Measurements from ENCODE around the gene NPRL2. TPM values are rescaled to one million over a fixed set of nuclear protein-coding genes. Genes with fewer than 3 reads are reported as not detected.

Gene NPRL2
- total RNA-seq, 1 donor from 2014 or later, result 30.4 TPM

GRCh38 chr3:50297384-50297775 lies 53.2 kb downstream of the NPRL2 start:
- Mint-ChIP-seq H3K36me3 (ENCODE audit: unreplicated experiment) (no peaks in the 10 kb centered on the region), H3K27me3 (ENCODE audit: unreplicated experiment) (peaks cover 18% of the 10 kb centered on the region), H3K4me1 (ENCODE audit: low read depth, unreplicated experiment) (peaks cover 12% of the 10 kb centered on the region), H3K27ac (ENCODE audit: unreplicated experiment) (no peak overlapping the region), H3K4me3 (ENCODE audit: unreplicated experiment) (no peak overlapping the region), H3K9me3 (ENCODE audit: unreplicated experiment) (peaks cover 6% of the 10 kb centered on the region)
- DNase-seq, result no peak
- TF ChIP-seq, protein P1, sequence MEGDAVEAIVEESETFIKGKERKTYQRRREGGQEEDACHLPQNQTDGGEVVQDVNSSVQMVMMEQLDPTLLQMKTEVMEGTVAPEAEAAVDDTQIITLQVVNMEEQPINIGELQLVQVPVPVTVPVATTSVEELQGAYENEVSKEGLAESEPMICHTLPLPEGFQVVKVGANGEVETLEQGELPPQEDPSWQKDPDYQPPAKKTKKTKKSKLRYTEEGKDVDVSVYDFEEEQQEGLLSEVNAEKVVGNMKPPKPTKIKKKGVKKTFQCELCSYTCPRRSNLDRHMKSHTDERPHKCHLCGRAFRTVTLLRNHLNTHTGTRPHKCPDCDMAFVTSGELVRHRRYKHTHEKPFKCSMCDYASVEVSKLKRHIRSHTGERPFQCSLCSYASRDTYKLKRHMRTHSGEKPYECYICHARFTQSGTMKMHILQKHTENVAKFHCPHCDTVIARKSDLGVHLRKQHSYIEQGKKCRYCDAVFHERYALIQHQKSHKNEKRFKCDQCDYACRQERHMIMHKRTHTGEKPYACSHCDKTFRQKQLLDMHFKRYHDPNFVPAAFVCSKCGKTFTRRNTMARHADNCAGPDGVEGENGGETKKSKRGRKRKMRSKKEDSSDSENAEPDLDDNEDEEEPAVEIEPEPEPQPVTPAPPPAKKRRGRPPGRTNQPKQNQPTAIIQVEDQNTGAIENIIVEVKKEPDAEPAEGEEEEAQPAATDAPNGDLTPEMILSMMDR (IDR thresholded peaks at IDR 0.05; ENCODE audit: partially characterized antibody, unreplicated experiment), result no peak

Other genes starting within 250 kb of the NPRL2 start
- gene SEMA3F, start 195.5 kb downstream of the NPRL2 start, total RNA-seq (ENCODE audit: unreplicated experiment), result 41.2 TPM
- gene GNAT1, start 159.2 kb downstream of the NPRL2 start, total RNA-seq (ENCODE audit: unreplicated experiment), result not detected
- not detected for gene SLC38A3, start 145.5 kb downstream of the NPRL2 start, total RNA-seq (ENCODE audit: unreplicated experiment)
- 297 TPM for gene GNAI2, start 114.6 kb downstream of the NPRL2 start, total RNA-seq (ENCODE audit: unreplicated experiment)
- 5.4 TPM for gene SEMA3B, start 81.6 kb downstream of the NPRL2 start, total RNA-seq (ENCODE audit: unreplicated experiment)
- gene LSMEM2, start 71.7 kb downstream of the NPRL2 start, total RNA-seq (ENCODE audit: unreplicated experiment), result not detected
- gene IFRD2, start 58.3 kb downstream of the NPRL2 start, total RNA-seq (ENCODE audit: unreplicated experiment), result 38.2 TPM
- 6.9 TPM for gene HYAL3, start 51.4 kb downstream of the NPRL2 start, total RNA-seq (ENCODE audit: unreplicated experiment)
- gene NAA80, start 51.4 kb downstream of the NPRL2 start, total RNA-seq (ENCODE audit: unreplicated experiment), result 13.3 TPM
- gene HYAL1, start 47.2 kb downstream of the NPRL2 start, total RNA-seq (ENCODE audit: unreplicated experiment), result 0.96 TPM
- 48.4 TPM for gene HYAL2, start 28.0 kb downstream of the NPRL2 start, total RNA-seq (ENCODE audit: unreplicated experiment)
- 30.8 TPM for gene TUSC2, start 22.6 kb downstream of the NPRL2 start, total RNA-seq (ENCODE audit: unreplicated experiment)
- gene RASSF1, start 9.9 kb downstream of the NPRL2 start, total RNA-seq (ENCODE audit: unreplicated experiment), result 27.8 TPM
- gene ZMYND10, start 5.0 kb downstream of the NPRL2 start, total RNA-seq (ENCODE audit: unreplicated experiment), result 1.3 TPM
- 12.6 TPM for gene CYB561D2, start 87 bp upstream of the NPRL2 start, total RNA-seq (ENCODE audit: unreplicated experiment)
- 42.5 TPM for gene TMEM115, start 8.7 kb upstream of the NPRL2 start, total RNA-seq (ENCODE audit: unreplicated experiment)
- gene CACNA2D2, start 152.9 kb upstream of the NPRL2 start, total RNA-seq (ENCODE audit: unreplicated experiment), result 5.0 TPM
- 13.0 TPM for gene C3orf18, start 217.0 kb upstream of the NPRL2 start, total RNA-seq (ENCODE audit: unreplicated experiment)
- gene HEMK1, start 218.7 kb upstream of the NPRL2 start, total RNA-seq (ENCODE audit: unreplicated experiment), result 21.1 TPM